Activated T-cell treated with anti-CD3 and anti-CD28 coated beads, Interleukin-2, amount 50 U/mL, for 48 hours (primary cell): Measurements from ENCODE around the gene MRPL4.

Experiments
- DNase-seq, 2 experiments: peaks; one replicate each; pipeline ENCODE4 v3.0.0-alpha.2; 2020

MRPL4 gene

DNA sequence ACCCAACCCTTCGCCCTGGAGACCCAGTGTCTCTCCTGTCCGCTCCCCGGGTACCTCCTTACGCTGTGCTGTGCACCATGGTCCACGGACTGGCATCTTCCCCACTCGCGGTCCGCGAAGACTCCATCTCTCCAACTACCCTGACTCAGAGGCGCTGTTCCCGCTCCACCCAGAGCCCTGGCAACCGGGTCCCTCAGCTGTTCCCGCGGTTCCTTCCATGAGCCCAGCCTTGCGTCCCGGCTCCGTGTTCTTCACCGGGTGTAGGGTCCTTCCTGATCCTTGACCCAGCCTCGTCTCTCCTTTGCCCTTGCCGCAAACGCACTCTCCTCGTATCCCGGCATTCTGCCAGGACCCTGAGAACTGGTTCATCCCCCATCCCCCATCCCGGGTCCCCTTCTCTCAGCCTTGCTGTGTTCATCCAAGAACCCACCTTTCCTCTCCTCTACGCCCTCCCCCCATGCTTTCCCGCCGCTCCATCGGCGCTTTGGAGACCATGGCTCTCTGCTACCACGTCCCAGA, 38.4 kb downstream of the MRPL4 start:
- peak; percentile 53 to 60 for DNase-seq

DNA sequence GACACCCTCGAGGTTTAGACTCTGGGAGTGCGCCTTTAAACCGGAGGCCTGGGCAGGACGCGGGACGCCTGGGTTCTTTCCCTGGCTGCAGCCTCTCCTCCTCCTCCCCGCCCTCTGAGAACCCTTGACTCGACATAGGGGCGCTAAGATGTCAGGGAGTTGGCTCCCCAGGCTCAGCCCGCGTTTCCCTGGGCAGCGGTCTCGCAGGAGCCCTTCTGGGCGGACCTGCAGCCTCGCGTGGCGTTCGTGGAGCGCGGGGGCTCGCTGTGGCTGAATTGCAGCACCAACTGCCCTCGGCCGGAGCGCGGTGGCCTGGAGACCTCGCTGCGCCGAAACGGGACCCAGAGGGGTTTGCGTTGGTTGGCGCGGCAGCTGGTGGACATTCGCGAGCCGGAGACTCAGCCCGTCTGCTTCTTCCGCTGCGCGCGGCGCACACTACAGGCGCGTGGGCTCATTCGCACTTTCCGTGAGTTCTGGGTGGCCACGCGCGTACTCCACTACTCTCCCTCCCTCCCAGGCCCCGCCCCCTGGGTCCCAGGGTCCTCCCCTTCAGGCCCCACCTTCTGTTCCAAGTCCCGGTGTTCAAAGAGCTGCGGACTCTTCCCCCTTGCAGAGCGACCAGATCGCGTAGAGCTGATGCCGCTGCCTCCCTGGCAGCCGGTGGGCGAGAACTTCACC, 39.0 kb downstream of the MRPL4 start:
- DNase-seq = peak; percentile 69 to 77

DNA sequence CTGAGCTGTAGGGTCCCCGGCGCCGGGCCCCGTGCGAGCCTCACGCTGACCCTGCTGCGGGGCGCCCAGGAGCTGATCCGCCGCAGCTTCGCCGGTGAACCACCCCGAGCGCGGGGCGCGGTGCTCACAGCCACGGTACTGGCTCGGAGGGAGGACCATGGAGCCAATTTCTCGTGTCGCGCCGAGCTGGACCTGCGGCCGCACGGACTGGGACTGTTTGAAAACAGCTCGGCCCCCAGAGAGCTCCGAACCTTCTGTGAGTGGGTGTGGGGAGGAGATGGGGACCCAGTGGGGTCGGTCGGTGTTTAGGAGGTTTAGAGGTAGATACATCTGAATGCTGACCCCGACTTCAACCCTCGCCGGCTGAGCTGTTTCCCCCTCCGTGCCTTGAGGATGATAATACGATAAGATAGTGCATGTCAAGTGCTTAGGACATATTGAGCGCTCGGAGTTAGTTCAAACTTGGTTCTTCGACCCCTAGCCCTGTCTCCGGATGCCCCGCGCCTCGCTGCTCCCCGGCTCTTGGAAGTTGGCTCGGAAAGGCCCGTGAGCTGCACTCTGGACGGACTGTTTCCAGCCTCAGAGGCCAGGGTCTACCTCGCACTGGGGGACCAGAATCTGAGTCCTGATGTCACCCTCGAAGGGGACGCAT, 39.7 kb downstream of the MRPL4 start:
- DNase-seq = peak in 1 of 2 experiments; percentile 55

DNA sequence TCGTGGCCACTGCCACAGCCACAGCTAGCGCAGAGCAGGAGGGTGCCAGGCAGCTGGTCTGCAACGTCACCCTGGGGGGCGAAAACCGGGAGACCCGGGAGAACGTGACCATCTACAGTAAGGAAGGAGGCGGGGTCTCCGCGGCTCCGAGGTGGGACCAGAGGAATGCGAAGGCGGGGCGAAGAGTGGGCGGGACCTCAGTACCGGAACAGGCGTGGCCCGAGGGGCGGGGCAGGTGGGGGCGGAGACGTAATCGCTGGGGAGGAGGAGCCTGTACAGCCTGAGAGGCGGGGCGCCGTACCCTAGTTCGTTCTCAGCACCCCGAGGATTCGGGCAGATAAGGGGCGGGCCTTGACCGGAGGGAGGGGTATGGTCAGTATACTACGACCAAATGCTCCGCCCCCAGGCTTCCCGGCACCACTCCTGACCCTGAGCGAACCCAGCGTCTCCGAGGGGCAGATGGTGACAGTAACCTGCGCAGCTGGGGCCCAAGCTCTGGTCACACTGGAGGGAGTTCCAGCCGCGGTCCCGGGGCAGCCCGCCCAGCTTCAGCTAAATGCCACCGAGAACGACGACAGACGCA, 40.3 kb downstream of the MRPL4 start:
- DNase-seq = peak; percentile 87 to 89

DNA sequence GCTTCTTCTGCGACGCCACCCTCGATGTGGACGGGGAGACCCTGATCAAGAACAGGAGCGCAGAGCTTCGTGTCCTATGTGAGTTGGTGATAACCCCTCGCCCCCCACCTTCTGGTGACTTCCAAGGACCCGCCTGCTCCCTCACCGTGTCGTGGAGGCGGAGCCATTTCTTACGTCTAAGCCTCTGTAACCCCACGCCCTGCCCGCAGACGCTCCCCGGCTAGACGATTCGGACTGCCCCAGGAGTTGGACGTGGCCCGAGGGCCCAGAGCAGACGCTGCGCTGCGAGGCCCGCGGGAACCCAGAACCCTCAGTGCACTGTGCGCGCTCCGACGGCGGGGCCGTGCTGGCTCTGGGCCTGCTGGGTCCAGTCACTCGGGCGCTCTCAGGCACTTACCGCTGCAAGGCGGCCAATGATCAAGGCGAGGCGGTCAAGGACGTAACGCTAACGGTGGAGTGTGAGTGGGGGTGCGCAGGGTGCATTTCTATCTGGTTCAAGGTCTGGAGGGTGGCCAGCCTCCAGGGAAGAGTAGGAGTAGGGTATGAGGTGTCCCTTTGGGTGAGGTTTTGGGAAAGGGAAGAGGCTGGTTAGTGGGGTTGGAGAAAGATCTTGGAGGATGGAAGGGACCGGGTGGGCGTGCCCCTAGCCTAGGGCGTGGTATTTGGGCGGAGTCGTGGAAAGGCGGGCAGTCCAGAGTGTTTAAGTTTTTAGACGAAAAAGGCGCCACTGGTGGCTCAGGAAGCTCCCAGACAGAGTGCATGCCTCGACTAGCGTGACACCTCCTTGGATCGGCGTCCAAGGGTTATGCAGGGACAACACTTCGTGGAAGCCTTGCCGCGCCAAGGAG, 41.0 kb downstream of the MRPL4 start:
- DNase-seq = peak in 1 of 2 experiments; percentile 46

DNA sequence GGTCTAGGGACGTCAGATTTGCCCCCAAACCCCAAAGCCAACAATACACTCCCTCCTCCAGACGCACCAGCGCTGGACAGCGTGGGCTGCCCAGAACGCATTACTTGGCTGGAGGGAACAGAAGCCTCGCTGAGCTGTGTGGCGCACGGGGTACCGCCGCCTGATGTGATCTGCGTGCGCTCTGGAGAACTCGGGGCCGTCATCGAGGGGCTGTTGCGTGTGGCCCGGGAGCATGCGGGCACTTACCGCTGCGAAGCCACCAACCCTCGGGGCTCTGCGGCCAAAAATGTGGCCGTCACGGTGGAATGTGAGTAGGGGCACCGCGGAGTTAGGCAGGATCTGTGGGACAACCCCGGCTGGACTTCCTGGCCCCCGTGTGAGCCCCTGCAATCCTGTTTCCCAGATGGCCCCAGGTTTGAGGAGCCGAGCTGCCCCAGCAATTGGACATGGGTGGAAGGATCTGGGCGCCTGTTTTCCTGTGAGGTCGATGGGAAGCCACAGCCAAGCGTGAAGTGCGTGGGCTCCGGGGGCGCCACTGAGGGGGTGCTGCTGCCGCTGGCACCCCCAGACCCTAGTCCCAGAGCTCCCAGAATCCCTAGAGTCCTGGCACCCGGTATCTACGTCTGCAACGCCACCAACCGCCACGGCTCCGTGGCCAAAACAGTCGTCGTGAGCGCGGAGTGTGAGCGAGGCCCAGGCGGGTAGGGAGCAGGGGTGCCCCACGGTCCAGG, 41.8 kb downstream of the MRPL4 start:
- DNase-seq = no peak

DNA sequence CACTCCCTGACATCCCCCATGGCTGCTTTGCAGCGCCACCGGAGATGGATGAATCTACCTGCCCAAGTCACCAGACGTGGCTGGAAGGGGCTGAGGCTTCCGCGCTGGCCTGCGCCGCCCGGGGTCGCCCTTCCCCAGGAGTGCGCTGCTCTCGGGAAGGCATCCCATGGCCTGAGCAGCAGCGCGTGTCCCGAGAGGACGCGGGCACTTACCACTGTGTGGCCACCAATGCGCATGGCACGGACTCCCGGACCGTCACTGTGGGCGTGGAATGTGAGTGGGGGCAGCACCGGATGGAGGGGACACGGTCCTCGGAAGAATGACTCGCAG, 42.3 kb downstream of the MRPL4 start:
- peak; percentile 40 to 45 for DNase-seq

DNA sequence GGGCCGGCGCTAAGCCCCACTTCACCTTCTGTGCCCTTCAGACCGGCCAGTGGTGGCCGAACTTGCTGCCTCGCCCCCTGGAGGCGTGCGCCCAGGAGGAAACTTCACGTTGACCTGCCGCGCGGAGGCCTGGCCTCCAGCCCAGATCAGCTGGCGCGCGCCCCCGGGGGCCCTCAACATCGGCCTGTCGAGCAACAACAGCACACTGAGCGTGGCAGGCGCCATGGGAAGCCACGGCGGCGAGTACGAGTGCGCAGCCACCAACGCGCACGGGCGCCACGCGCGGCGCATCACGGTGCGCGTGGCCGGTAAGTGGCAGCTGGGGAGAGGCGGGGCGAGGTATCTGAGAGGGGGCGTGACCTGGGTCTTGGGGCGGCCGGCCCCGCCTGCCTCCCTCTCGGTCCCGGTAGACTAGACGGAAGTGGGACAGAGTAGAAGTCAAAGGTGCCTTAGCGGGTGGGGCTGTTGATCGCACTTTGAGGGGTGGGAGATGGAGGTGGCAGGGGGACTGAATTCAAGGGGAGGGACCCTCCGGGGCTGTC, 43.4 kb downstream of the MRPL4 start:
- peak; percentile 53 to 69 for DNase-seq

DNA sequence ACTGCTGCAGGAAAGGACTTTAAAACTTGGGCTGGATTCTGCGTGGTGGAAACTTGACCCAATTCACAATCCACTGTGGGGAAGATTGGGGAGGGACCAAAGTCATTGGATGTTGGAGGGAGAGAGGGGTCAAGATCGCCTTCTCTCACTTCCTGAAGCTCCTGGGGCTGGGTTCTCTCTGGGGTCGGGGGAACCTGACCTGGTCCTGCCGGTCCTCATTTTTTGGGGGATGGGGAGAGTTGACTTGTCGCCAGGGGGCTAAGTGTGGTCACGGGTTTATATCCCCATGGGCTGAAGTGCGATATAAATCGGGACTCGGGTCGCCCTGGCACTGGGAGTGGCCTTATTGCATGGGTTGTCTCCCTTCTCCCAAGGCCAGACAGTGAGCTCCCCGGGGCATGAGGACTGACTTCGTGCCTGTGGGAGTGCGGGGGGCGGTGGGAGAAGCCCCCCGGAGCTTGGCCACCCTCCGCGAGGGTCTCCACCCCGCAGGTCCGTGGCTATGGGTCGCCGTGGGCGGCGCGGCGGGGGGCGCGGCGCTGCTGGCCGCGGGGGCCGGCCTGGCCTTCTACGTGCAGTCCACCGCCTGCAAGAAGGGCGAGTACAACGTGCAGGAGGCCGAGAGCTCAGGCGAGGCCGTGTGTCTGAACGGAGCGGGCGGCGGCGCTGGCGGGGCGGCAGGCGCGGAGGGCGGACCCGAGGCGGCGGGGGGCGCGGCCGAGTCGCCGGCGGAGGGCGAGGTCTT, 44.0 kb downstream of the MRPL4 start:
- no peak for DNase-seq

DNA sequence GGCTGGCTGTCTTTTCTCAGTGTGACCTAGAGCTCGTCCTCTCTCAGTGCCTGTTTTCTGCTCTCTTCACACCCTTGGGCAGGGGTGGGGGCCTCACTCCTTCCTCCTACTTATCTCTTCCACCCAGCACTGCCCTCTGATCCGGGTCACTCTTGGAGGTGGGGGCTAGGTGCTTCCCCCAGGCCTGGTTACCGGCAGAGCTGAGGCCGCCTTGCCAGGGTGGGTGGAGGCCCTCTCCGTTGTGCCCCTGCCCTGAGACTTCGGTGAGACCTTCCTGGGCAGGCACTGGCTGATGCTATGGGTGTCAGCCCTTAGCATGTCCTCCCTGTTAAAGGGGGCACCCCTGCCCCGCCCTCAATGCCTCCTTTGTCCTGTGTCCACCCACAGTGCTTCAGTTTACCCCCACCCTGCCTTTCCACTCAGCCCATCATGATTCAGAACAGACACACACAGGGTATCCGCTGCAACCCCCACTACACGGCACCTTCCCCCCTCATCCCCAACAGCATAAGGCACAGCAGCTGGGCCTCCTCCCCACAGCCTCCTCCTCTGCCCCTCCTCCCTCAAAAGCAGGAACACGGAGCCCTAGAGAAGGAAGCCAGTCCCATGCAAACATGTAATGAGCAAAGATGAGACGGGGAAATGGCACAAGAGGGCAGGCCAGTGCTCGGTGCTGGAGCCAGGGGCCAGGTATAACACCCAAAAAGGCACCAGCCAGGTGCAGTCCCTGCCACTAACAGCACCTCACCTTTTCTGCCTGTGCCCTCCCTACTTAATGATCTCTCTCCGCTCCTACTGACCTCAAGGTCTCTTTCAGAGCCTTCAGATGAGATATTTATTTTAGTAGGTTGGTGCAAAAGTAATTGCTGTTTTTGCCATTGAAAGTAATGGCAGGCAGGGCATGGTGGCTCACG, 47.8 kb downstream of the MRPL4 start:
- no peak for DNase-seq

DNA sequence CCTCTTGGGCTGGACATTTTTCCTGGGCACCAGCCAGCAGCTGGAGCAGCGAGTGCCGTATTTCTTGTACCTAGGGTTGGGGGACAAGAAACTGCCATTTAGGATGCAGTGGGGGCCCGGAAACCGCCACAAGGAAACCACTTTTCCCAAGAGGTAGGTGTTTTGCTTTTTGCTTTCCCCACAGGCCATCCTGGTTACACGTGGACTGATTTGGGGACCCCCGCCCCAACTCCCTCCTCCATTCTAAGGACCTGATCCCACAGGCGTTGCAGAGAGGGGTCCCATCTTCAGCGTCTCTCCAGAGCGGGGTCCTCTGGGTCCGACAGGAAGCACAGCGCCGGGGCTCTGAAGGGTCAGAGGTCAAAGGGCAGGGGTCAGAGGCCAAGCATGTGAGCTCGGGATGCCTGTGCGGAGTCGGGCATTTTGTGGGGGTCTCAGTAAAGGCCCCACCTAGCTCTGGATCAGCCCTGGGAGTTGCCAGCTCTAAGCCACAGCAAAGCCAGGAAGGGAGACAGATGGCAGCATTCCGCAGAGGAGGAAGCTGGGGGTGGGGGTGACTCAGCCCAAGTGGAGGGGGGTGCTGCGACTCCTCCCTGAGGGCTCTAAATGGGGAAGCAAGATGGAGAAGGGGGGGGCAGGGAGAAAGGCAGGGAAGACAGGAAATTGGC, 53.3 kb downstream of the MRPL4 start:
- peak in 1 of 2 experiments; percentile 18 for DNase-seq

DNA sequence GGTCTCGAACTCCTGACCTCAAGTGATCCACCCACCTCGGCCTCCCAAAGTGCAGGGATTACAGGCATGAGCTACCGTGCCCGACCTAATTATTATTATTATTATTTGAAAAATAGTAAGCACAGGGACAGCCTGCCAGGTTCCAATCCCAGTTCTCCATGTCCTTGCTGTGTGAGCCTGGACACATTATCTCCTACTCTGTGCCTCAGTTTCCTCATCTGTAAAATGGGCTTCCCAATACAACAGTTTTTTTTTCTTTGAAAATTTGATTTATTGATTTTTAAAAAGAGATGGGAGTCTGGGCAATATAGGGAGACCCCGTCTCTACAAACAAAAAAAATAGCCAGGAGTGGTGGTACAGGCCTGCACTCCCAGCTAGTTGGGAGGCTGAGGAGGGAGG, 54.3 kb downstream of the MRPL4 start:
- DNase-seq = no peak

DNA sequence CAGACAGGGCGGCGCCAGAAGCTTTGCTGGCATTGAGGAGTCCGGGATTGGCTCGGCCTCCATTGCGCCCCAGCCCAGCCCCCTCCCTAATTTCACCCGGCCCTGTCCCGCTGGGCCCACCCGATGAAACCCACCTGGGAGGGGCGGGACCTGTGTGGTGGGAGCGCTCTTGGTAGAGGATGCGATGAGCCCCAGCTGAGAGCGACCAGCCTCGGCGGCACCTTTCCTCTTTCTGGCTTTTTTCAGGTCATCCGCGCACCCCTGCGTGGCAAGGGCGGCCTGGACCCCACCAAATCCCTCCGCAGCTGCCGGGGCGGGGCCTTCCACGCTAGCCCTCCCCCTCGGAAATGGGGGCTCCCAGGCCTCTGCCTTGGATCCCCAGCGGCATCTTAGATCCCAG, 57.4 kb downstream of the MRPL4 start, which contains the start of gene ZGLP1:
Gene ZGLP1, minus strand, starts transcription at position 393 of the 400 bp plus-strand sequence.
- no peak for DNase-seq
